ENCODE data around the gene ADTRP. TPM values are rescaled to one million over a fixed set of nuclear protein-coding genes. Genes with fewer than 3 reads are reported as not detected.

Gene ADTRP
- total RNA-seq, 2 experiments from 2014 or later, result not detected

GRCh38 chr6:11798538-11798937, 19.9 kb upstream of the ADTRP start:
- H3K9me3 ChIP-seq (ENCODE audit: low read length), result no peaks in the 10 kb centered on the region
- no peak overlapping the region for H2AFZ ChIP-seq (ENCODE audit: low read length)

GRCh38 chr6:11798096-11798495, 19.5 kb upstream of the ADTRP start:
- Histone ChIP-seq H3K4me3 (ENCODE audit: low read depth, low read length, poor library complexity, severe bottlenecking) (no peak overlapping the region), H4K20me1 (ENCODE audit: insufficient read depth, low read length) (no peaks in the 10 kb centered on the region), H3K79me2 (ENCODE audit: insufficient read depth, low read depth, low read length) (no peaks in the 10 kb centered on the region), H3K9me2 (ENCODE audit: insufficient read depth, low read length) (no peaks in the 10 kb centered on the region), H3K27ac (ENCODE audit: low read depth, low read length, poor library complexity, severe bottlenecking) (no peak overlapping the region), H3K4me2 (ENCODE audit: low read length) (no peak overlapping the region), H3K4me1 (ENCODE audit: insufficient read depth, low read length, poor library complexity, severe bottlenecking) (no peaks in the 10 kb centered on the region), H3K9me3 (ENCODE audit: low read length) (no peaks in the 10 kb centered on the region), H2AFZ (ENCODE audit: low read length) (no peak overlapping the region), H3K36me3 (ENCODE audit: insufficient read depth, low read length) (no peaks in the 10 kb centered on the region)
- intact Hi-C loops (cut with micrococcal nuclease; ENCODE audit: unreplicated experiment), result no loop called here
- POLR2A ChIA-PET, result no interaction called here
- CTCF ChIA-PET (ENCODE audit: unreplicated experiment), result no interaction called here
- TF ChIP-seq EZH2phosphoT487 (IDR thresholded peaks at IDR 0.05; ENCODE audit: borderline replicate concordance, low read depth, low read length) (no peak), CTCF (conservative IDR thresholded peaks at IDR 0.05; ENCODE audit: low read length) (no peak)
- DNase-seq (ENCODE audit: low spot score), result no peak
- BruUV-seq (replicated peaks), result no TSS peak

More at GRCh38 chr6:11798538-11798937, 19.9 kb upstream of the ADTRP start:
- H3K9me2 ChIP-seq (ENCODE audit: insufficient read depth, low read length), result no peaks in the 10 kb centered on the region
- BruUV-seq (replicated peaks), result no TSS peak
- no peak for DNase-seq (ENCODE audit: low spot score)
- H4K20me1 ChIP-seq (ENCODE audit: insufficient read depth, low read length), result no peaks in the 10 kb centered on the region
- H3K4me3 ChIP-seq (ENCODE audit: low read depth, low read length, poor library complexity, severe bottlenecking), result no peak overlapping the region
- H3K36me3 ChIP-seq (ENCODE audit: insufficient read depth, low read length), result no peaks in the 10 kb centered on the region
- no peak for TF ChIP-seq CTCF (conservative IDR thresholded peaks at IDR 0.05; ENCODE audit: low read length)
- H3K79me2 ChIP-seq (ENCODE audit: insufficient read depth, low read depth, low read length), result no peaks in the 10 kb centered on the region
- CTCF ChIA-PET (ENCODE audit: unreplicated experiment), result no interaction called here
- no peak overlapping the region for H3K4me2 ChIP-seq (ENCODE audit: low read length)
- no peaks in the 10 kb centered on the region for H3K4me1 ChIP-seq (ENCODE audit: insufficient read depth, low read length, poor library complexity, severe bottlenecking)
- H3K27ac ChIP-seq (ENCODE audit: low read depth, low read length, poor library complexity, severe bottlenecking), result no peak overlapping the region
- POLR2A ChIA-PET, result no interaction called here
- intact Hi-C loops (cut with micrococcal nuclease; ENCODE audit: unreplicated experiment), result no loop called here

GRCh38 chr6:11796829-11797228, 18.2 kb upstream of the ADTRP start:
- POLR2A ChIA-PET, result interaction anchor here (0.8 kb wide), 1 partner anchor 10 kb away, joined by 4 read pairs; no protein-coding TSS in a partner anchor
- H2AFZ ChIP-seq (ENCODE audit: low read length), result no peak overlapping the region
- no TSS peak for BruUV-seq (replicated peaks)
- no peaks in the 10 kb centered on the region for H3K9me3 ChIP-seq (ENCODE audit: low read length)
- H3K9me2 ChIP-seq (ENCODE audit: insufficient read depth, low read length), result no peaks in the 10 kb centered on the region
- intact Hi-C loops (cut with micrococcal nuclease; ENCODE audit: unreplicated experiment), result no loop called here
- H4K20me1 ChIP-seq (ENCODE audit: insufficient read depth, low read length), result no peaks in the 10 kb centered on the region
- no peaks in the 10 kb centered on the region for H3K4me1 ChIP-seq (ENCODE audit: insufficient read depth, low read length, poor library complexity, severe bottlenecking)
- TF ChIP-seq CTCF (conservative IDR thresholded peaks at IDR 0.05; ENCODE audit: low read length) (no peak), EZH2phosphoT487 (IDR thresholded peaks at IDR 0.05; ENCODE audit: borderline replicate concordance, low read depth, low read length) (no peak)
- no peaks in the 10 kb centered on the region for H3K36me3 ChIP-seq (ENCODE audit: insufficient read depth, low read length)
- H3K4me3 ChIP-seq (ENCODE audit: low read depth, low read length, poor library complexity, severe bottlenecking), result no peak overlapping the region
- no peak for DNase-seq (ENCODE audit: low spot score)
- CTCF ChIA-PET (ENCODE audit: unreplicated experiment), result no interaction called here
- no peak overlapping the region for H3K4me2 ChIP-seq (ENCODE audit: low read length)
- no peaks in the 10 kb centered on the region for H3K79me2 ChIP-seq (ENCODE audit: insufficient read depth, low read depth, low read length)
- H3K27ac ChIP-seq (ENCODE audit: low read depth, low read length, poor library complexity, severe bottlenecking), result no peak overlapping the region

Data from OCI-LY7 (cell line).